ENCODE data around the gene WNT10A. TPM values are rescaled to one million over a fixed set of nuclear protein-coding genes. Genes with fewer than 3 reads are reported as not detected.

WNT10A gene
- total and polyA plus RNA-seq, 10 of the 15 experiments (the other 5 are each of a cell fraction or from before 2014, with no cell fraction given) = 0.61 to 45.0 (median 6.9) TPM

- 0% methylated on average over 3 of the region's 3 CpGs for WGBS (ENCODE audit: insufficient coverage, insufficient replicate concordance, low lambda C conversion rate, missing lambda C conversion rate)
- H3K4me2 ChIP-seq (ENCODE audit: control insufficient read depth, insufficient read depth) = no peak overlapping the region
- H3K27me3 ChIP-seq (replicated peaks in 1 of 2; ENCODE audit: control insufficient read depth in 2 of 2, insufficient read depth in 2 of 2, low read length in 1 of 2) = peaks cover 10 to 23% of the 10 kb centered on the region in 2 experiments
- no peaks in the 10 kb centered on the region for H4K20me1 ChIP-seq (ENCODE audit: control insufficient read depth, insufficient read depth)
- ChIA-PET SMC1A (ENCODE audit: uncharacterized antibody, unreplicated experiment) (interaction anchor here (0.6 to 15.8 kb wide), 26 partner anchors 9 to 608 kb away, joined by 3 to 780 read pairs (median 4); partner anchors contain the start of genes BCS1L, CDK5R2 and ZNF142), POLR2A (interaction anchor here (1.0 to 10.6 kb wide), 6 partner anchors 10 to 330 kb away, joined by 3 to 360 read pairs (median 4); partner anchors contain the start of gene ZFAND2B), CTCF (interaction anchor here (0.6 to 21.9 kb wide), 38 partner anchors 8 to 482 kb away, joined by 3 to 1364 read pairs (median 6); partner anchors contain the start of genes BCS1L, CDK5R2 and ZNF142), RAD21 (ENCODE audit: unreplicated experiment) (interaction anchor here (0.7 to 16.0 kb wide), 23 partner anchors 10 to 313 kb away, joined by 3 to 871 read pairs (median 5); partner anchors contain the start of gene CDK5R2)
- in situ Hi-C loops (cut with MboI) (no loop called here), intact Hi-C loops (cut with micrococcal nuclease; ENCODE audit: unreplicated experiment) (loop anchor here (1.0 to 2.0 kb wide), 2 partner anchors 22 to 104 kb away; no protein-coding TSS in a partner anchor)
- H3K4me3 ChIP-seq = no peak overlapping the region
- no peak overlapping the region for H3K9ac ChIP-seq (ENCODE audit: control insufficient read depth, insufficient read depth, low read length)
- no peak overlapping the region for H2AFZ ChIP-seq (ENCODE audit: control insufficient read depth, low read depth, low read length)
- H3K79me2 ChIP-seq (ENCODE audit: control insufficient read depth, insufficient read depth, low read length) = peaks cover 19% of the 10 kb centered on the region
- DNase-seq (ENCODE audit: low read depth, low spot score) (peak; percentile 56), ATAC-seq (peak; percentile 4), FAIRE-seq (peak; percentile 84)
- BruUV-seq (replicated peaks) = no TSS peak
- peaks cover 38% of the 10 kb centered on the region for H3K4me1 ChIP-seq (ENCODE audit: control insufficient read depth, insufficient read depth, low read length)
- H3K36me3 ChIP-seq (ENCODE audit: control insufficient read depth in 2 of 2, insufficient read depth in 2 of 2, low read length in 1 of 2) = no peaks in the 10 kb centered on the region
- no peak overlapping the region for H3K27ac ChIP-seq (ENCODE audit: control insufficient read depth, insufficient read depth)
- no peaks in the 10 kb centered on the region for H3K9me3 ChIP-seq (replicated peaks; ENCODE audit: control insufficient read depth, insufficient read depth, low read length)
- 0 out of 2 replicates have a peak, but pooled peaks have one; percentile 41 for TF ChIP-seq ZNF207 (IDR thresholded peaks at IDR 0.05; ENCODE audit: borderline replicate concordance)
- TF ChIP-seq ZNF217 (IDR thresholded peaks at IDR 0.05) = no peak
- no peak for TF ChIP-seq KAT2A (conservative IDR thresholded peaks at IDR 0.05; ENCODE audit: control insufficient read depth, low read depth, low read length)
- no peak for TF ChIP-seq ZBTB11 (CRISPR knock-in tag; IDR thresholded peaks at IDR 0.05)
- no peak for TF ChIP-seq RBBP5 (conservative IDR thresholded peaks at IDR 0.05)
- TF ChIP-seq IRF3 (IDR thresholded peaks at IDR 0.05) = 0 out of 2 replicates have a peak, but pooled peaks have one; percentile 42
- no peak for TF ChIP-seq RAD51 (IDR thresholded peaks at IDR 0.05)
- no peak for TF ChIP-seq TARDBP (IDR thresholded peaks at IDR 0.05; ENCODE audit: borderline replicate concordance)
- peak in 1 of 2 experiments; percentile 14; a peak in 1 of 4 replicates for TF ChIP-seq IKZF2 (IDR thresholded peaks at IDR 0.05)
- no peak for TF ChIP-seq NR2C2 (IDR thresholded peaks at IDR 0.05; ENCODE audit: borderline replicate concordance, control insufficient read depth, insufficient read length, low read depth)
- TF ChIP-seq POLR2AphosphoS5 (IDR thresholded peaks at IDR 0.05; ENCODE audit: low read length) = no peak
- TF ChIP-seq POLR2AphosphoS2 (IDR thresholded peaks at IDR 0.05; ENCODE audit: low read depth, low read length) = no peak
- TF ChIP-seq RELB (IDR thresholded peaks at IDR 0.05; ENCODE audit: low read depth) = 0 out of 2 replicates have a peak, but pooled peaks have one; percentile 16
- peak; percentile 38 for TF ChIP-seq SKIL (IDR thresholded peaks at IDR 0.05; ENCODE audit: low read depth, poor library complexity, severe bottlenecking)
Observed at GRCh38 chr2:218876562-218877219, 4.0 kb upstream of the WNT10A start.

All from GM12878 (cell line).